NCI-H1930 (cell line): ENCODE measurements around the gene SOX6.

Source experiments
- DNase-seq, 2 experiments: peaks; one replicate each; lab custom pipeline; 2025; lab: John Stamatoyannopoulos, UW

SOX6 gene

DNA sequence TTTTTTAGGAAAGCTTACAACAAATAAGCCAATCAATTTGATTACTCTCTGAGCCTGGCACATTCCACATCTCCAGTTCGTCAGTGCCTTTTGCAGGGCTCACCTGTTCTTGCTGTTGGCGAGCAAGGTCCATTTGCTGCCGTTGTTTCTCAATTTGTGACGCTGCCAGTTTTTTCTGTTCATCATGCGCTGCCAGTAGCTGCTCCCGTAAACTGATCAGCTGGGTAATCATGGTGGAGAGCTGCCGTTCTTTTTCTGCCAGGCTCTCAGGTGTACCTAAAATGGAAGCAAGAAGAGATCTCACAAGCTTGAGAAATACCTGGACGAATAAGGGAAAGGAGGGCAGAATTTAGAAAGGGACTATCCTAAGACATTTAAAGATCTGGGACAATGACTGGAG lies 169.7 kb downstream of the SOX6 start:
- DNase-seq: no peak

DNA sequence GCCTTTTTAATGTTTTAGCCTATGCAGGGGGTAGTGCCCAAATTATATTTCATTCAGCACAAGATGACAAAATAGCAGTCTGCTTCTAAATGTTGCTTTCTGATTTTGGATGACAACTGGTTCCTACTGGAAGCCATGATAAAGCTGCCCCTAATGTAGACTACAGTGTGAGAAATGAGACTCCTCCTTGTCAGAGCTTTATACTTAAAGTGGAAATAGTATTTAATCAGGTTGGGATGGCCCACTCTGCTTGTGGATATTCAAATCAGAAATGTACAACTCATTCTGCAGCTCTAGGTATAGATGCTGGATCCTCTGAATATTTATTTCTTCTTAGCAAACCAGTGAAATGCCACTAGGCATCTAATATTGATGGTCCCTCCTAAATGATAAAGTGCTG lies 171.3 kb downstream of the SOX6 start:
- DNase-seq: no peak

DNA sequence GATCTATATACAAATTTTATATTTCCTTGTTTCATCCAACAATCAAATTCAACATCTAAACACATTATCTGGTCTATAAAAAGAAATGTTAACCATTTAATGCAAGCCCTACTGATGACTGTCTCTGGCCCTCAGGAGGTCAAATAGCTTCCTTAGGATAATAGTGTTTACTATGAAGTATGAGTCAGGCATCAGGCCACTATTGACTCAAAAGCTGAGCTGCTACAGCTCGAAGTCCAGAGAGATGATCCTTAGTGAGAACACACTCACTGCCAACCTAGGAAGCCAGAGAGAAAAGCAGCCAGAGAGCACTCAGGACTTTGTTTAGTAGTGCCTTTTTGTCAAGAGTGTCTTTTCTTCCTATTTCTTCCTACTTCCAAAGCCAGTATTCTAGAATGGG lies 171.8 kb downstream of the SOX6 start:
- peak in 1 of 2 experiments; percentile 35 for DNase-seq

DNA sequence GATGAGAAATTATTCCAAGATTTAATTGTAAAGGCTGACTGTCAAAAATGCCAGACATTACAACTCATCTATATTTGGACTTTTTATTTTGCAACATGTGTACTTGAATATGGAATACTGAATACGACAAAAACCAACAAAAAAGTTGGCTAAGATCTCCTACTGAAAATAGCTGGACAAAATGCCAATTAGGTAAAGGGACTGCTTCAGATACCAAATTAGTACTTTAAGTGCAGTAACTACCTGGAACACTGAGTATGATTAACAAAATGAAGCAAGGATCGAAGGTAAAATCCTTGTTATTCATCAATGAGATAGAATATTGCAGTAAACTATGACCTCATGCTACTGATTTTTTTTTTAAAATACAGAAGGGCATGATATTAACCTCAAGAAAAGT lies 173.8 kb downstream of the SOX6 start:
- DNase-seq: no peak

DNA sequence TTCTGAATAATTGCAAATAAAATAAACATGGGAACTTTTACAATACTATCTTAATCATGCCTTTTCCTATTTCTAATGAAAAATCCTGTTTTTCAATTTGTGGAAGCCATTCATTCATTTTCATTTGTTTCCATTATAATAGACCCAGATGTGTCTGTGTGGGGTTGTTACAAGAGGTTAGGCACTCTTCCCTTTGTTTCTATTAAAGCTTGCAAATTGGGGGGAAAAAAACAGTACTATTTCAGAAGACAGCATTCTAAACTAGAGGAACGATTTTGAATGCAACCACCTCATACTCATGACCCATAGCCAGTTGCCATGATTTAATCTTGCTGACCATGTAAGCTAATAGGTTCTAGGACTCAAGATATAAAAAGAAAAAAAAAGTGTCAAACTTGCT lies 175.5 kb downstream of the SOX6 start:
- DNase-seq: no peak

DNA sequence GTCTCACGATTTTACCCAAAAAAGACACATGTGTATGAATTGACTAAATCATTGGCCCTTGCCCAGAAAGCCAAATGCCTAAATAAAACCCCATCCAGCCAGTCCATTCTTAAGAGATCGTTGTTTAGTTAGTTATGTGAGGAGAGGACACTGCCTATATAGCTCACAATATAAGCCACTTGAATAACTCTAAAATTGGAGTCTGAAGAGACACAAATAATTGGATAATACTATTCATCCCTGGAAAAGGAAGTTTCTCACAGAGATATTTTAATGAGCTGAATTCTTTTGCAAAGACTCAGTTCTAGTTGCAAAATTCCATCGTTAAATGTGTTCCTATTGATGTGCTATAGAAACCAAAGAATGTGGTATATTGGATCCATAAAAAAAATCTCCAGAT lies 176.7 kb downstream of the SOX6 start:
- no peak for DNase-seq

DNA sequence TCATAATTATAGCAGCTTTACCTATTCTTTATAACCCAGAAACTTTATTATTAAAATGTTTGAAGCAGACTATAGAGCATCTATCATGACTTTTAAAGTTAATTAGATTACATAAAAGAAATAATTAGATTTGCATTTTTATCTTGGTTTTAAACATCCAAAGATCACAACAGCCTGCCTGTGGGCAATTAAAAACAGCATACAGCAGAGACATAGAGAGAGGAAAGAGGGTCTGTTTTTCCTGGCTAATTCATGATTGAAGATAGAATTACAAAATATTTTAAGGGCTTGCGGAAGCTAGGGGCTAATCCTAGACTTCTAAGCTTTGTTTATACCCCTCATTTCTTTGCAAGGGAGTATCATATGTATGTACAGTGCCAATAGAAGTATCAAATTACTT lies 178.1 kb downstream of the SOX6 start:
- no peak for DNase-seq

DNA sequence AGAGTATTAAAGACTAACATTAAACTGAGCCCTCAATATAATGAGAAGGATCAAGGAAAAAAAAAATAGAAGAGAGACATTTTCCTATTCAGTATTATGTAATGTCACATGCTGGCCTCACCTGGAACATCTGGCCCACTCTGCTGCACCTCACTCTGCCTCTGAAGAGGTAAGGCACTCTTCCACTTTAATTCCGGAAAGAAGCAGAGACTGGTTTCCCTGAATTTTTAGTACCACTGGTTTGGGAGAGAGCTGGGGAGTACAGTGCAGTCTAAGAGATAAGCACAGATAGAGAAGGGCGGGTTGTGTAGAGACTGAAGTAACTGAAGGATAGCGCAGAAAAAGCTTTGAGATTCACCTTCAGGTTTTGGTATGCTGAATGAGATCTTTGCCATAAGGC lies 178.7 kb downstream of the SOX6 start:
- no peak for DNase-seq

DNA sequence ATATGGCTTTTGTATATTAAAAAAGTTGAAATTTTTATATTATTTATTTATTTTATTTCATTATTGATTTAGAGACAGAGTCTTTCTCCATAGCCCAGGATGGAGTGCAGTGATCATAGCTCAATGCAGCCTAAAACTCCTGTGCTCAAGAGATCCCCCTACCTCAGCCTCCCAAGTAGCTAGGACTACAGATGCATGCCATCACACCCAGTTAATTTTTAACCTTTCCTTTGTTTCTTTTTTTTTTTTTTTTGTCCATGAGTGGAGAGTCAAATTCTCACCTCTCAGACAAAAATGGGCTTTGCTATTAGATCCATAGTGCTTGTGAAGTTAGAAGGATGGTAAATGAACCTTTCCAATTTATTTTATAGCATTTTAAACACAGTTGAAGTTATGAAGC lies 182.5 kb downstream of the SOX6 start:
- no peak for DNase-seq

DNA sequence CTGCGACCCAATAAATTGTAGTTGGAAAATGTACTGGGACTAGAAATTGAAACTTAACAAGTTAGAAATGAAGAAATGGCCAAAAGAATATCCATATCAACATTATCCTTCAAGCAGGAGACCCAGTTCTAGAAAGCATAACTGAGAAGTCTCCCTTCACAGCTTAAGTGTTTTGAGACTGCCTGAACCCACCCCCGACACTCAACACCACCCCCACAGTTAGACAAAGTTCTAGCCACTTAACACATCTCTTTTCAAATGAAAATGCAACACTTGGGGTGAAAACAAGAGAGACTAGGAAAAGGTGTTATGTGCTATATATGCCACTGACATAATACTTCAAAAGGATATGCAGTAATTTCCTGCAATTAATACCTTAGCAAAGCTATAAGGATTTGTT lies 184.5 kb downstream of the SOX6 start:
- DNase-seq: no peak

DNA sequence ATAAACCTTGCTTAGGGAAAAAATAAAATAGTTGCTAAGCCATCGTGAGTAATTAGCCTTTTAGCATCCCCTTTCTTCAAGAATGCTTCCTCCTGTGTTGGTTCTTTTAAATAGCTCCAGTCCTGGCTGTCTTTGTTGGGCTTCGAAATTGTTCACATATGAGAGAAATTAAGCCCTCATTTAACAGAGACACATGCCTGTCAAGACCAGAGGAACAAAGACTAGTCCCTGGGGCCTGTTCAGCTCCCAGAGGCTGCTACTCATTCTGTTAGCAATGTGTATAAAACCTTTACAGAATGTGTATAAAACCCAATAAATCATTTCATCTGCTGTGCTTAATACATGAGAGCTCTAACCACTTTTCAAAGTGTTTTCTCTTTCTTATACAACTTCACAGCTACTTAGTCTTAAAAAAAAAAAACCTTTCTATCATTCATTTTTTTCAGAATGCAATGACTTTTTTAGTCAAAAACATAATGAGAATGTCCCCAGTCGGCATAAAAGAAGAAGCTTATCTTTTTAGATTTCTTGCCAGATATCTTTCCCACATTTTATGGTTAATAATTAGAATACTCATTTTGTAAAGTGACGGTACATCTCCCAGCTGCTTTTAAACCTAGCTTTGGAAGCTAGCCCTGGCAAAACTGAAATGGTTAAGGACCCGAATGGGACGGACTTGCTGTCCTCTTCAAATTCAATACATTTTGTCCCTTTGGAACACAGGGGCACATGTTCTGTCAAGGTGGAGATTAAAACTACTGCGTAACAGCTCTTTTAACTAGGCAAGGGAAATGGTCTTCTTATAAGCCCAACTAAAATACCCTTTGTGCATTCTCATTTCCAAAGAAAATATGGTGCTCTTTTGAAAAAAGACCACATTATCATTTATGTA lies 186.1 kb downstream of the SOX6 start:
- peak in 1 of 2 experiments; percentile 44 for DNase-seq

DNA sequence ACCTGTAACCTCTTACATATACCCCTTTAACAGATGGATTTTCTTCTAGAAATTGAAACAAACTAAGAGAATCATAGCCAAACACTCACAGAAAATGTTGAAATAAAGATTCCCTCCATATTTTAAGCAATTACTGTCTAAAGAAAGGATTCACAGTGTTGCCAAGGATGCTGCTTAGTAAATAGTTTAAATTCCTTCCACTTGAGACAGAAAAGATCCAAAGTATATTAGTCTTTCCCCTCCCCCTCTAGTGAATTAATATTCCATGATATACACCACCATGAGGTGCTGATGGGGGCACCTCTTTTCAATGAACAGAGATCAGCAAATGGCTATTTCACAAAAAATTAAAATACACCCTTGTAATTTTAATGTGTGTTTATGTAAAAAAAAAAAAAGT lies 186.8 kb downstream of the SOX6 start:
- DNase-seq: no peak

DNA sequence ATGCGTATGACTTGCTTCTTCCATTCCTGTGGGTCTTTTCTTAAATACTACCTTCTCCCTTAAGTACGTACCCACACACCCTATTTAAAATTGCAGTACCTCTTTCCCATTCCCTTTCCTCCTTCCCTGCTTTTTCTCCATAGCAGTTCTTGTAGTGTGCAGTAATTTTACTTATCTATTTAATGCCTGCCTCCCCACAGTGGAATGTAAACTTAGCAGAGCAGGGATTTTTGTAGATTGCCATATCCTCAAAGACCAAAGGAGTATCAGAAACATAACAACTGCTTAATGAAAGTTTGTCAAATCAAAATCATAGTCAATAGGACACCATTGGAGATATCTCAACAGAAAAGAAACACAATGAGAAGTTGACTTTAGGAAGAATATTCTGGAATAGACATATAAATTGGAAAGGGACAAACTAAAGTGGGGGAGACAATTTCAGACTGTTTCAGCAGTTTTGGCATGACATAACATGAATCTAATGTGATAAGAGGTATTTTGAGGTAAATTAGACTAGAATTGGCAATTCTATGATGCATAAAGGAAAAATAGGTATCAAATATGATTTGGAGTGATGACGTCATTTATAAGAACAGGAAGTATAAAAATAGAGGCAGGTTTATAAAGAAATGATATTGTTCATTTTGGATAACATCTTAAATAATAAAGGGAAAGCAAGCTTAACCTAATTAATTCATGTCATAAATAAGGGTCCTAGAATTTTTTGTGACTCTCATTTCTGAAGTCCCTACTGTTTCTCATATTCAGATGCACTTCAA lies 188.4 kb downstream of the SOX6 start:
- no peak for DNase-seq

DNA sequence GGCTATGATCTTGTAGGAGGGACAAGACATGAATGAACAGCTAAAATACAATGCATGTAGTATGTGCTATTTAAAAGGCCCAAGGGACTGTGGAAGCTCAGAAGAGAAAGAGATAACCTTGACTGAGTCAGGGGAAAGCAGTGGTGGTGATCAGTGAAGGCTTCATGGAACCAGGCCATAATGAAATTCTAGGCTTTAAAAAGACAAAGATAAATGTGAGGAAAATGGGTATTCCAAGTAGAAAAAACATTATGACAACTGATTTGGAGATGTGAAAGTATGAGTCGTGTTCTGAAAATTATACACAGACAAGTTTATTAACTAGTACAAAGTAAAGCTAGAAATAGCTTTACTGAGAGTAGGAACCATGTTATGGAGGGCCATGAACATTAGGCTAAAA lies 189.8 kb downstream of the SOX6 start:
- DNase-seq: no peak

DNA sequence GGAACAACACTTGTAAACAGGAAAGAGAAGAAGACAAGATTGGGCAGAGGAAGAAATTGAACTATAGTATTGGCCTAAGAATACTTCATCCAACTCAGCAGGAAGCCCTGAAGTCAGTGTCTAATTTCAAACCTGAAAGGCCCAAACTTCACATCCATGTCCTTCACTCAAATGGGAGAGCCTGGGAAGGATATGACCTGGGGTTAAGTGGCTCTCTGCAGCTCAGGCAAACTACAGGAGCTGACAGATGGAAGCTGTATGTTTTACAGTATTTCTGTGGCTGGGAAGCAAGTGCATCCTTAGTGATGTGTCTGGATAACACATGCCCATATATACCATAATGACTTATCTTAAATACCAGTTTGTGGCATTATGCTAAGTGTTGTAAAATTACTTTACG lies 196.2 kb downstream of the SOX6 start:
- DNase-seq: no peak

DNA sequence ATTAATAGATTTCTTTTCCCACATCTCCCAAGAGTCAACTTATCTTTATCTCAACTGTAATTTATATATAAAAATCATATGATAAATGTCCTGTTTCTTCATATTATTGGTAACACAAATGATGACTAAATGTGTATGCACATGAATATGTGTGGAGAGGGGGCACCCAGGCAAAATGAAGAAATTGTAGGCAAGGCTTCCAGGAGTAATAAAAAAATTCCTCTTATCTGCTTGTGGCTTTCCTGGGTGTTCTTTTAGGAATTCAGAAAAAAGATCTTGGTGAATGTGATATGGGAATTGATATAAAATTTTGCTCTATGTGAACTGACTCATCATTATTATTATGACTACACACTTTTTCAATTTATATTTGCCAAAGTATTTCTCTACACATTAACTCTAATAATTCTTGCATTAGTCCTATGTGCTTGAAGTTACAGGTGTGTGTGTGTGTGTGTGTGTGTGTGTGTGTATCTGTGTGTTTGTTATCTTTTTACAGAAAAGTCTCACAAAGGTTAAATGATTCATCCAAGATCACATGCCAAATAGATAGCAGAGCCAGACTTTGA lies 197.8 kb downstream of the SOX6 start:
- no peak for DNase-seq

DNA sequence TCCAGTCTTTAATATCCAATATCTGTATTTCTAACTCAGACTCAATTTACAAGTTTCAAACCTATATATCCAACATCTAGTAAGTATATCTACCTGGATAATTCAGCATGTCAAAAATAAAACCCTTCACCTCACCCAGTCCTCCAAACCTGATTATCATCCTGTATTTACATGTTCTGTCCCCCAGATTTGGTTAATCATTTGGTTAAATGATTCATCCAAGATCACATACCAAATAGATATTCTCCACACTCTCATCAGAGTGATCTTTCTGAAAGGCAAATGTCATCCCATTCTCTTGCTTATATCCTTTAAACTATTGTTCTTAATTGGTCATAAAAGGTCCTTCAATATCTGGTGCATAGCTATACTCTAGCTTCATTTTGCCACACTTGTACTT lies 199.0 kb downstream of the SOX6 start:
- no peak for DNase-seq

DNA sequence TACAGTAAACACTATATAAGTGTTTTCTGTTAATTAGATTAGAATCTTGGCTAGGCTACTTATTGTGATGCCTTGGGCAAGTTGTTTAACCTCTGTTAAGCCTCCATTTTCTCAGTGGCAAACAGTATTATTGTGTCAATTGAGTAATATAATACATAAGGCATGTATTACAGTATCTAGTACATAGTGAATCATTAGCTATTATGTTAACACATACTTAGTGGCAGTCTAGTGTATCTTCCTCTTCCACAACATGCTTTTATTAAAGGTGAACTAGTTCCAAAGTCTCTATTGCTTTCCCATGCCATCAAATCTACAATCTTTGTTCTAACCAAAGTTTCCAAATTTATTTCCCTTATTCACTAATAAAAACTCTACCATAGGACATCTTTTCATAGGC lies 200.9 kb downstream of the SOX6 start:
- DNase-seq: no peak

DNA sequence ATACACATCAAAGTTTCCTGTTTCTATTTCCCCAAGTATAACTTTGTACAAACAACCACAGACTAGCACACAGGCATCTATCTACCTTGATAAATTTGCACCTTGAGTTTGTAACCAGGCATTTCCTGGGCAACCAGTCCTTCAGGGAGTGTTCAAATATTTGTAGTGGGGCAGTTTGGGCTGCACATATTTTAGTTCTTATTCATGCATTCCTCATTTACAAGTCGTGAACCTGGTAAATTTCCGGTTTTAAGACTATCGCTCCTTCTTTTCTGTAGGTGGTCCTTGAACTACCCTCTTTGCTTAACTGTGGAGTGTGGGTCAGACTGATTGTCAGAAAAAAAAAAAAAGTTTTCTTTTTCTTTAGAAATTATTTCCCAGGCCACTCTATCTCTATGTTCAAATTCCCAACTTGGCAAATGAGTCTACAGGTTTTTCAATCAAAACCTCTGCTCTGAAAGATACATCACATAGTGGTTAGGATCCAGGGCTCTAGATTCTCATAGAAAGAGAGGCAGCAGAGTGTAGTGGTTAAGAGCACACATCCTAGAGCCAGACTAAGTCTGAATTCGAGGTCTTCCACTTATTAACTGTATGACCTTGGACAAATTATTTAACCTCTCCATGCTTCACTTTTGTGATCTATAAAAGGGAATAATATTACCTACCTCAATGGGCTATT lies 201.5 kb downstream of the SOX6 start:
- no peak for DNase-seq

DNA sequence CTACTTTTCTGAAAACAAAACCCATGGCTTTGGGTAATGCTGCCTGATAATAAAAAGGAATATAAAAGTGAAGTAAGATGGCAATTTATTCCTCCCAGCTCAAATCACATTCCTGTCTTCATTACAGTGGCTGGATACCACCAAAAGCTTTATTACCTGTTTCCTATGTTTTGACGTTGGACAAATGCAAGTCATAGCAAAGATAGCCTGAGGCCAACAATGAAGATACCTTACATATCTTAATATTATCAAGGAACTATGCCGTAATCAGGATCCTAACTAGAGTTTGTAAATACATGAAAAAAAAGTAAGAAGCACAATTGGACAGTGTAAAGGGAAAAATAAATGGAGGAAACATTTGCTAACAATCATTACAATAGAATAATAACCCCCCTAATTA lies 202.4 kb downstream of the SOX6 start:
- no peak for DNase-seq

DNA sequence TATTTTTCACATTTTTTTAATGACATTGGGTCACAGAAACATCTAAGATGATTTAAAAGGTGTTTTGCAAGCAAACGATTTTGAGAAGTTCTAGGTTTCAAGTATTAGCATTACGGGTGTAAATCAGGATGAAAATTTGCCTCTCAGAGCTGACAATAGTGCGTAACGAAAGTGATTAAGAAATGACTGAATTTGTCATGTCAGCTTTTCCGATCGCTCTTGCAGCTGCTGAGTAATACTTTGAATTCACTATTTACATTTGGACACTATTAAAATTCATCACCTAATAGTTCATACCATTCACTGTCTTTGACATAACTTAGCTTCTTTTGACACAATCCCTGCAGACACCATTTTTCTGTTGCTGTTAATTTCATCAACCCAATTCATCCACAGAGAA lies 205.2 kb downstream of the SOX6 start:
- DNase-seq: no peak

DNA sequence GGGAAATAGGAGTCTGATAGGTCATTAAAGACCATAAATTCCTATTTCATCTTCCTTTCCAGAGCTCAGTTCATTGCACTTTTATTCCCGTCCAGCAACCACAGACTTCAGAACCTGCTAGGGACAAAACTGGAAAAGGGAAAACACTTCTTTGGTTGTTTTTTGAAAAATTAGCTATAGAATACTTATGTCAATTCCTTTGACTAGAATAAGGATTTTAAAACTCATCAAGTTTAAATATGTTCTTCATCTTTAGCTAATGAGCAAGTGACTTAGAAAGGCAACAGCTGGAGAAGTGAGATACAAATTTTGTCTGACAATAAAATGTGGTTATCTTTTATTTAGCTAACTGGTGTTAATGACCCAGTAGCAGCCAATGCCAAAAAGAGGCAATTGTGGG lies 206.9 kb downstream of the SOX6 start:
- no peak for DNase-seq
